HG03045 (cell line): ENCODE results near the gene TNFAIP6.

Source experiments
- ATAC-seq: cut with Tn5 transposase; IDR thresholded peaks from one replicate; pipeline ENCODE4 v1.9.1; 2021; ENCODE audit warnings: mild to moderate bottlenecking, moderate library complexity; ENCODE audit not compliant: unreplicated experiment

The TNFAIP6 gene

GRCh38 chr2:151359768-151360461, 2.5 kb downstream of the TNFAIP6 start:
- ATAC-seq: no peak

GRCh38 chr2:151361674-151362370, 4.4 kb downstream of the TNFAIP6 start:
- no peak for ATAC-seq

- peak; percentile 82 for ATAC-seq
Measured at GRCh38 chr2:151363709-151364108, 6.3 kb downstream of the TNFAIP6 start.

- ATAC-seq: no peak
Measured at GRCh38 chr2:151367571-151367970, 10.2 kb downstream of the TNFAIP6 start.

GRCh38 chr2:151374436-151374835, 17.0 kb downstream of the TNFAIP6 start:
- peak; percentile 82 for ATAC-seq

GRCh38 chr2:151379169-151379568, 21.8 kb downstream of the TNFAIP6 start:
- ATAC-seq: no peak

- no peak for ATAC-seq
Measured at GRCh38 chr2:151380580-151381235, 23.3 kb downstream of the TNFAIP6 start.

- no peak for ATAC-seq
Measured at GRCh38 chr2:151381266-151381665, 23.9 kb downstream of the TNFAIP6 start.

GRCh38 chr2:151388011-151388410, 30.6 kb downstream of the TNFAIP6 start:
- ATAC-seq: no peak

- ATAC-seq: no peak
Measured at GRCh38 chr2:151391436-151391835, 34.0 kb downstream of the TNFAIP6 start.

GRCh38 chr2:151394509-151394908, 37.1 kb downstream of the TNFAIP6 start:
- no peak for ATAC-seq

GRCh38 chr2:151395509-151396374, 38.4 kb downstream of the TNFAIP6 start:
- no peak for ATAC-seq

- no peak for ATAC-seq
Measured at GRCh38 chr2:151399981-151400380, 42.6 kb downstream of the TNFAIP6 start.

- ATAC-seq: no peak
Measured at GRCh38 chr2:151401149-151401548, 43.8 kb downstream of the TNFAIP6 start.

GRCh38 chr2:151403914-151404313, 46.5 kb downstream of the TNFAIP6 start:
- ATAC-seq: no peak

- no peak for ATAC-seq
Measured at GRCh38 chr2:151405376-151405775, 48.0 kb downstream of the TNFAIP6 start.

- no peak for ATAC-seq
Measured at GRCh38 chr2:151407281-151407680, 49.9 kb downstream of the TNFAIP6 start.

- no peak for ATAC-seq
Measured at GRCh38 chr2:151408788-151409600, 51.6 kb downstream of the TNFAIP6 start.

GRCh38 chr2:151409601-151410484, 52.5 kb downstream of the TNFAIP6 start, which contains the start of gene RIF1:
Gene RIF1, plus strand, starts transcription at chr2:151409902. Its CDS starts 522 bp downstream, at chr2:151410424.
- peak; percentile 95 for ATAC-seq
